HCT116 (cell line): ENCODE measurements around the gene CRCP. TPM values are rescaled to one million over a fixed set of nuclear protein-coding genes. Genes with fewer than 3 reads are reported as not detected.

Experiments
- CTCF ChIP-seq, 3 experiments: fragments of 200-600 bp in 1 of 3; sonication (generic) in 1 of 3; IDR thresholded peaks in 2 of 3; conservative IDR thresholded peaks in 1 of 3; 2 replicates each; pipeline ENCODE4 v1.5.1; 2012 to 2017; ENCODE audit warnings: low read depth in 2 of 3, low read length in 2 of 3, antibody characterized with exemption in 1 of 3, borderline replicate concordance in 1 of 3, control low read depth in 1 of 3, mild to moderate bottlenecking in 1 of 3, mixed read lengths in 1 of 3, mixed run types in 1 of 3, moderate library complexity in 1 of 3; ENCODE audit not compliant: insufficient read depth in 1 of 3
- SIN3A ChIP-seq: IDR thresholded peaks from 2 replicates; pipeline ENCODE4 v1.6.1; 2012; ENCODE audit warnings: low read depth
- YY1 ChIP-seq: IDR thresholded peaks from 2 replicates; pipeline ENCODE4 v1.6.1; 2011; ENCODE audit warnings: low read length, low read depth, moderate library complexity, mild to moderate bottlenecking; ENCODE audit not compliant: insufficient replicate concordance; ENCODE audit errors: extremely low read depth
- ZBTB33 ChIP-seq: IDR thresholded peaks from 2 replicates; pipeline ENCODE4 v1.6.1; 2011; ENCODE audit warnings: mild to moderate bottlenecking, low read length, moderate library complexity; ENCODE audit not compliant: insufficient replicate concordance; ENCODE audit errors: extremely low read depth
- total RNA-seq: library from RNA; stranded (reverse); gene quantifications from one replicate; pipeline ENCODE4 v1.2.1, GENCODE V29; 2021; ENCODE audit not compliant: unreplicated experiment

Gene CRCP
- total RNA-seq, 1 experiment from 2014 or later, result 28.4 TPM

GRCh38 chr7:66202441-66202840 lies 87.8 kb downstream of the CRCP start (continued):
- TF ChIP-seq YY1, result no peak
- no peak for TF ChIP-seq SIN3A
- no peak for TF ChIP-seq CTCF (IDR thresholded peaks at IDR 0.05 in 2 of 3, conservative IDR thresholded peaks at IDR 0.05 in 1 of 3; ENCODE audit: borderline replicate concordance in 1 of 3, insufficient read depth in 1 of 3, low read depth in 2 of 3, low read length in 2 of 3)
- no peak for TF ChIP-seq ZBTB33

Other genes starting within 250 kb of the CRCP start
- gene VKORC1L1, start 241.8 kb upstream of the CRCP start, total RNA-seq, result 30.9 TPM
- 31.5 TPM for gene GUSB, start 132.6 kb upstream of the CRCP start, total RNA-seq
- 46.9 TPM for gene ASL, start 39.0 kb upstream of the CRCP start, total RNA-seq
- 11.4 TPM for gene TPST1, start 90.5 kb downstream of the CRCP start, total RNA-seq